Heart right ventricle (tissue), 16 donors: ENCODE results near the gene SV2C. TPM values are rescaled to one million over a fixed set of nuclear protein-coding genes. Genes with fewer than 3 reads are reported as not detected.

Experiments used
- ATAC-seq, 8 donors: fragments of 200-7000 bp; cut with Tn5 transposase; one replicate each; pipeline ENCODE4 v1.9.1; 2020; ENCODE audit warnings: mild to moderate bottlenecking in 8 of 8, moderate library complexity in 8 of 8, moderate number of reproducible peaks in 1 of 8
- DNase-seq, 2 donors: peaks; one replicate each; pipeline ENCODE4 v3.0.0-alpha.2; 2020
- H3K27ac ChIP-seq, 10 donors: fragments of 200-600 bp; sonication (generic) in 2 of 10; one replicate each; pipeline versions ENCODE4 v1.5.0 to v1.8.0; 2020 to 2022; ENCODE audit warnings: mild to moderate bottlenecking in 3 of 10
- H3K27me3 ChIP-seq, 7 donors: fragments of 200-600 bp; one replicate each; pipeline ENCODE4 v1.8.0; 2021 to 2022; ENCODE audit warnings: mild to moderate bottlenecking in 2 of 7
- H3K36me3 ChIP-seq, 9 donors: fragments of 200-600 bp; sonication (generic) in 1 of 9; one replicate each; pipeline versions ENCODE4 v1.5.0 to v1.8.0; 2020 to 2022; ENCODE audit warnings: mild to moderate bottlenecking in 2 of 9
- H3K4me1 ChIP-seq, 9 donors: fragments of 200-600 bp; sonication (generic) in 1 of 9; one replicate each; pipeline versions ENCODE4 v1.5.0 to v1.8.0; 2020 to 2022; ENCODE audit warnings: mild to moderate bottlenecking in 4 of 9
- H3K4me3 ChIP-seq, 10 donors: fragments of 200-600 bp; sonication (generic) in 2 of 10; one replicate each; pipeline versions ENCODE4 v1.5.0 to v1.8.0; 2020 to 2022; ENCODE audit warnings: mild to moderate bottlenecking in 7 of 10, moderate library complexity in 2 of 10
- H3K9me3 ChIP-seq, 11 donors: fragments of 200-600 bp in 10 of 11; sonication (generic) in 2 of 11; one replicate each; pipeline versions ENCODE4 v1.5.0 to v1.8.0; 2013 to 2022; ENCODE audit warnings: mild to moderate bottlenecking in 2 of 11, control low read depth in 1 of 11, moderate library complexity in 1 of 11
- CTCF ChIP-seq, 9 donors: fragments of 200-600 bp; sonication (generic) in 2 of 9; IDR thresholded peaks; one replicate each; pipeline versions ENCODE4 v1.5.0 to v1.8.0; 2021 to 2022; ENCODE audit warnings: antibody characterized with exemption in 9 of 9, mild to moderate bottlenecking in 5 of 9, moderate library complexity in 1 of 9
- WGBS, 2 donors: extraction: QIAGEN DNeasy Blood & Tissue Kit; methylation state at CpG; one replicate each; pipeline ENCODE4 v1.1.7; 2013; ENCODE audit warnings: inconsistent platforms in 1 of 2; 5-methylcytosine and 5-hydroxymethylcytosine counted together
- intact Hi-C, 10 donors: fragments of 100-400 bp; cut with DNase I; formaldehyde crosslinking; loops; one replicate each; pipeline versions ENCODE4 v1.11.1 to v1.14.2; 2022
- polyA plus RNA-seq, 2 donors: library from polyadenylated mRNA; stranded (reverse); fragments of 200-250 nt; gene quantifications; one replicate each; pipeline ENCODE4 v1.2.3, GENCODE V29; 2013
- total RNA-seq, 10 donors: library from RNA; stranded (reverse); fragmentation: NEBNext Ultra II Directional in 3 of 10; extraction: Animal tissue kit (Norgen Biotek cat#: 25700) in 3 of 10; gene quantifications; one replicate each; pipeline versions ENCODE4 v1.2.1 to v1.2.4, GENCODE V29; 2021 to 2023
- donor health status: Arrhythmogenic right ventricular cardiomyopathy.
- donor health status: ischemic (EF 13 %, LVEDD 7.1; RV severe dilation, severe dysfunction).
- donor health status: healthy with polysubstance abuse.
- donor health status: DM: no; HTN: yes; CAD: no.
- donor health status: DM: no; HTN: no; CAD: no.
- donor health status: ischemic (EF 25% LVEDD 6.9; RV normal size, moderate dysfunction).
- donor health status: ischemic (EF 25% LVEDD 5.7; RV mildly dilated, moderate dysfunction).
- donor health status: healthy.
- donor health status: DM: yes; HTN: yes; CAD: no.
- donor health status: Ischemic cardiomyopathy.
- donor health status: ischemic (EF 35%, LVEDD 5.7; RV mildly dilated, moderate dysfunction).
- donor health status: nonischemic (EF 11% LVEDD 7.7; RV severe dilation, severe dysfunction).
- donor health status: DM: yes; HTN: yes; CAD: no.
- donor health status: PGD.
- donor health status: ischemic (EF 29% LVEDD 5.4; RV normal size, mild dysfunction).
- donor health status: nonischemic (EF 23%, LVEDD 6.1; RV moderate dilation, normal function).

The SV2C gene
- total and polyA plus RNA-seq, 12 donors, result 0.09 to 1.2 (median 0.24) TPM; not detected in 4

- peaks cover 0 to 3% (median 0%) of the 10 kb centered on the region in 9 donors for H3K4me1 ChIP-seq
- H3K27me3 ChIP-seq, result peaks cover 0 to 13% (median 0%) of the 10 kb centered on the region in 7 donors
- H3K27ac ChIP-seq, result no peak overlapping the region
- peaks cover 0 to 5% (median 0%) of the 10 kb centered on the region in 11 donors for H3K9me3 ChIP-seq
- TF ChIP-seq CTCF (IDR thresholded peaks at IDR 0.05), result no peak
- no peaks in the 10 kb centered on the region for H3K36me3 ChIP-seq
- 92 to 97% methylated on average over 1 of the region's 1 CpG for WGBS, 2 donors
- intact Hi-C loops, result no loop called here
- H3K4me3 ChIP-seq, result no peak overlapping the region
- ATAC-seq, result no peak
- DNase-seq, result no peak
These were observed 121.0 kb downstream of the SV2C start for GRCh38 chr5:76204191-76204590.

DNA sequence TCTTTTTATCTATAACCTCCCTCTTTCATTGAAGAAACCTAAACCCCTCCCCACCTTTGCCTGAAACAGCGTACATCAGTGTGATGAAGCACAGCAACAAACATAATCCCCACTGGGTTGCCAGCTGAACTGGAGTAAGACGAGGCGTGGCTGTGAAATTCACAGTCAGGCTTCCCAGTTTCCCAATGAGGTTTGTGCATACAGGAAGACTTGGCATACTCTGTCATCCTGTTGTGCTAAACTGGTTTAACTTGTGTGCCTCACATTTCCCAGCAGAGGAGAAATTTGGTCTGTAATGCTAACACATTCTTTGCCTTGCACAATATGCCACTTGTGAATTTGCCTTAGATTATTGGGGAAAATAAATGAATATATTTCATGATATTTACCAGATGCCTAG is 121.5 kb downstream of the SV2C start:
- Histone ChIP-seq H3K4me1 (peaks cover 0 to 3% (median 0%) of the 10 kb centered on the region in 9 donors), H3K4me3 (no peak overlapping the region), H3K9me3 (peaks cover 0 to 11% (median 5%) of the 10 kb centered on the region in 11 donors), H3K27me3 (peaks cover 0 to 15% (median 0%) of the 10 kb centered on the region in 7 donors), H3K27ac (no peak overlapping the region), H3K36me3 (no peaks in the 10 kb centered on the region)
- DNase-seq (no peak), ATAC-seq (no peak)
- WGBS, 2 donors, result 29 to 50% methylated on average over 3 of the region's 3 CpGs
- no peak for TF ChIP-seq CTCF (IDR thresholded peaks at IDR 0.05)
- intact Hi-C loops, result no loop called here

GRCh38 chr5:76207120-76207519 is 123.9 kb downstream of the SV2C start:
- intact Hi-C loops, result no loop called here
- no peak for DNase-seq
- no peak for ATAC-seq
- no peak for TF ChIP-seq CTCF (IDR thresholded peaks at IDR 0.05)
- H3K4me1 ChIP-seq, result peaks cover 0 to 3% (median 0%) of the 10 kb centered on the region in 9 donors
- peaks cover 0 to 15% (median 0%) of the 10 kb centered on the region in 7 donors for H3K27me3 ChIP-seq
- H3K36me3 ChIP-seq, result no peaks in the 10 kb centered on the region
- 63 to 68% methylated on average over 2 of the region's 2 CpGs for WGBS, 2 donors
- no peak overlapping the region for H3K4me3 ChIP-seq
- H3K9me3 ChIP-seq, result peaks cover 0 to 14% (median 7%) of the 10 kb centered on the region in 11 donors
- H3K27ac ChIP-seq, result no peak overlapping the region

DNA sequence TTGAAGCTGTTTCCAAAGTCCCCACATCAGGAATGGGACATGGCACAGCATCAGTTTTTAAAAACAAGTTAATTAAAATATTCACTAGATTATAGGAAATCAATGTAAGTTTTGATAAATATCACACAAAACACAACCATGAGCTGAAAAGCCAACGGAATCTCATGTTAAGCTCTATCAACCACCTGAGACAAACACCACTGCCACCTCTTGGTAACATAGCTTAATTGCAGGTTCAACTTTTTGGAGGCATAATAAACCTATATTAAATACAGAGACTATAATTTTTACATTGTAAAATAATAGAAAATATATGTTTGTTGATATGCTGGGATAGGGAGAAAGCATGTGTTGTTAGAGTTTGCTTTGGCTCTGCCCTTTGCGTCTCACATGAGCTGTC is 126.1 kb downstream of the SV2C start:
- peaks cover 0 to 14% (median 7%) of the 10 kb centered on the region in 11 donors for H3K9me3 ChIP-seq
- no peaks in the 10 kb centered on the region for H3K36me3 ChIP-seq
- DNase-seq (no peak), ATAC-seq (no peak)
- TF ChIP-seq CTCF (IDR thresholded peaks at IDR 0.05), result no peak
- intact Hi-C loops, result no loop called here
- H3K27ac ChIP-seq, result no peak overlapping the region
- H3K4me1 ChIP-seq, result peaks cover 0 to 3% (median 0%) of the 10 kb centered on the region in 9 donors
- peaks cover 0 to 9% (median 0%) of the 10 kb centered on the region in 7 donors for H3K27me3 ChIP-seq
- WGBS, 2 donors, result 88 to 92% methylated on average over 2 of the region's 2 CpGs
- H3K4me3 ChIP-seq, result no peak overlapping the region
